ENCODE measurements around the gene PECR. TPM values are rescaled to one million over a fixed set of nuclear protein-coding genes. Genes with fewer than 3 reads are reported as not detected.

PECR gene
- total RNA-seq, 1 experiment from 2014 or later: 13.9 TPM

GRCh38 chr2:216059233-216059834 lies 22.3 kb downstream of the PECR start (continued):
- TF ChIP-seq E2F5 (CRISPR knock-in tag; IDR thresholded peaks at IDR 0.05) (no peak), GABPB1 (CRISPR knock-in tag; IDR thresholded peaks at IDR 0.05) (no peak)

GRCh38 chr2:216057688-216058193 lies 23.9 kb downstream of the PECR start:
- DNase-seq (ENCODE audit: low spot score) (no peak), ATAC-seq (peak; percentile 74)
- TF ChIP-seq ZMAT4 (CRISPR knock-in tag; IDR thresholded peaks at IDR 0.05): no peak
- no peak for TF ChIP-seq ZBTB43 (CRISPR knock-in tag; IDR thresholded peaks at IDR 0.05)
- no peak for TF ChIP-seq SP1 (CRISPR knock-in tag; conservative IDR thresholded peaks at IDR 0.05)
- TF ChIP-seq TCF7 (CRISPR knock-in tag; IDR thresholded peaks at IDR 0.05; ENCODE audit: low read depth): no peak
- no peak for TF ChIP-seq NFE2L1 (CRISPR knock-in tag; IDR thresholded peaks at IDR 0.05)
- TF ChIP-seq ESRRA (CRISPR knock-in tag; IDR thresholded peaks at IDR 0.05; ENCODE audit: borderline replicate concordance): no peak
- TF ChIP-seq GABPB1 (CRISPR knock-in tag; IDR thresholded peaks at IDR 0.05): no peak
- no peak for TF ChIP-seq EMX1 (CRISPR knock-in tag; IDR thresholded peaks at IDR 0.05)
- no peak for TF ChIP-seq IRF1 (CRISPR knock-in tag; IDR thresholded peaks at IDR 0.05)
- no peak for TF ChIP-seq AFF4 (CRISPR knock-in tag; IDR thresholded peaks at IDR 0.05; ENCODE audit: borderline replicate concordance)
- no peak for TF ChIP-seq ETV6 (CRISPR knock-in tag; IDR thresholded peaks at IDR 0.05)
- no peak for TF ChIP-seq CBFB (CRISPR knock-in tag; IDR thresholded peaks at IDR 0.05; ENCODE audit: low read depth)
- no peak for TF ChIP-seq ZNF138 (CRISPR knock-in tag; conservative IDR thresholded peaks at IDR 0.05)
- no peak for TF ChIP-seq ZNF416 (CRISPR knock-in tag; IDR thresholded peaks at IDR 0.05)
- no peak for TF ChIP-seq CDX4 (CRISPR knock-in tag; IDR thresholded peaks at IDR 0.05; ENCODE audit: borderline replicate concordance)
- no peak for TF ChIP-seq ATF3 (CRISPR knock-in tag; conservative IDR thresholded peaks at IDR 0.05)
- TF ChIP-seq PRRX2 (CRISPR knock-in tag; IDR thresholded peaks at IDR 0.05): no peak
- TF ChIP-seq AR (CRISPR knock-in tag; IDR thresholded peaks at IDR 0.05): no peak
- TF ChIP-seq CTCF (IDR thresholded peaks at IDR 0.05): no peak
- H3K4me3 Mint-ChIP-seq: no peak overlapping the region
- peak overlapping the region; percentile 53 for H3K27ac Mint-ChIP-seq
- peaks cover 19% of the 10 kb centered on the region for H3K36me3 Mint-ChIP-seq
- ChIA-PET CTCF (interaction anchor here (1.0 to 1.2 kb wide), 2 partner anchors 24 to 52 kb away, joined by 4 to 5 read pairs; partner anchors contain the start of genes PECR and TMEM169), POLR2A (no interaction called here)
- peaks cover 7% of the 10 kb centered on the region for H3K9me3 Mint-ChIP-seq
- H3K27me3 Mint-ChIP-seq (ENCODE audit: low read depth): no peaks in the 10 kb centered on the region
- H3K4me1 Mint-ChIP-seq: peaks cover 12% of the 10 kb centered on the region
